Spinal cord (tissue), 10 donors: ENCODE data around the gene IP6K1. TPM values are rescaled to one million over a fixed set of nuclear protein-coding genes. Genes with fewer than 3 reads are reported as not detected.
A peak's percentile ranks its signal among the peaks of the same experiment; 100 is the strongest.
"Not testable (repeated sequence)": the region's sequence is repeated elsewhere in the genome, so short reads cannot be mapped to it uniquely, and the experiment has no call there.

Experiments
- DNase-seq, 6 donors: peaks; one replicate each; pipeline versions ENCODE4 v3.0.0 to v3.0.0-alpha.2; 2013 to 2015; ENCODE audit warnings: low spot score in 6 of 6, low read depth in 4 of 6
- H3K27ac ChIP-seq: one replicate; pipeline ENCODE4 v1.5.1; 2013; ENCODE audit warnings: low read depth, low read length, control low read depth
- H3K27me3 ChIP-seq: one replicate; pipeline ENCODE4 v1.6.1; 2013; ENCODE audit warnings: low read length; ENCODE audit not compliant: control insufficient read depth, insufficient read depth
- H3K36me3 ChIP-seq: one replicate; pipeline ENCODE4 v1.6.1; 2013; ENCODE audit warnings: low read length; ENCODE audit not compliant: control insufficient read depth, insufficient read depth
- H3K4me1 ChIP-seq: one replicate; pipeline ENCODE4 v1.6.1; 2013; ENCODE audit warnings: low read length; ENCODE audit not compliant: control insufficient read depth, insufficient read depth
- H3K4me3 ChIP-seq: one replicate; pipeline ENCODE4 v1.5.1; 2013; ENCODE audit warnings: low read depth, low read length, control low read depth
- H3K9me3 ChIP-seq: one replicate; pipeline ENCODE4 v1.6.1; 2013; ENCODE audit warnings: low read length; ENCODE audit not compliant: control insufficient read depth, insufficient read depth
- WGBS: methylation state at CpG from one replicate; pipeline ENCODE4 v1.1.5; 2013; ENCODE audit warnings: missing lambda C conversion rate; ENCODE audit not compliant: insufficient coverage; 5-methylcytosine and 5-hydroxymethylcytosine counted together
- polyA plus RNA-seq, 2 donors: library from polyadenylated mRNA; unstranded; fragments of 120-200 nt; gene quantifications; one replicate each; pipeline ENCODE4 v1.2.1, GENCODE V29; 2013; ENCODE audit not compliant: insufficient read length in 2 of 2
- total RNA-seq, 2 donors: library from RNA; depleted of rRNA in 1 of 2; stranded (reverse); fragments of 120-200 nt in 1 of 2; fragments of >200 nt in 1 of 2; gene quantifications; one replicate each; pipeline versions ENCODE4 v1.2.3 to v1.2.4, GENCODE V29; 2013 to 2014
- donor health status: healthy.

The IP6K1 gene
- total and polyA plus RNA-seq, 4 donors, result 30.2 to 65.9 (median 52.4) TPM

DNA sequence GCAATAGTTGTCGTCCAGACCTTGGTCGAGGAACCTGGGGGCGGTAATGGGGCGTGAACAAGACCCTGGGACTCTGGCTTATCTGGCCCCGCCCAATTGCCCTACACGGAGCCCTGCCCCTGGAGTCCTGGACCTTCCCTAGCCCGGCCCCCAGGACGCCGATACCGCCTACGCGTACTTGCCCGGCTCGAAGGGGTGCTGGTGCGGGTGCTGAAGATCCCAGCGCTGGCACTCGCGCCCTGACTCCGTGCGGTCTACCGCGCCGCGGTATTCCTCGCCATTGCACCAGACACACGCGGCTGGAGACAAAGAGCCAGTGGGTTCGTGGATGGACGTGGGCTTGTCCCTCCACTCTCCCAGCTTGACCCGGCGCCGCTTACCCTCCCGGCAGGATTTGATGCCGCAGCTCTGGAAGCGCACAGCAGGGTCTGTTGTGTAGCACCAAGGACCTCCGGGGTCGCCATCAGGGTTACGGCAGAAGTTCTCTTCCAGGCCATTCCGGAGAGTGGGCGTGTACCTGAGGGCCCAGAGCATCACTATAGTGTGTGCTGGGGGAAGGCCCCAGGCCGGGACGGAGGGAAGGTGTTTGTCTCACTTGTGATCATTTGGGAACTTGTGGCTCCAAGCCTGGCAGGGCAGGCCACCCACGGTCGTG is 99.4 kb downstream of the IP6K1 start:
- 7% methylated on average over 41 of the region's 44 CpGs for WGBS

DNA sequence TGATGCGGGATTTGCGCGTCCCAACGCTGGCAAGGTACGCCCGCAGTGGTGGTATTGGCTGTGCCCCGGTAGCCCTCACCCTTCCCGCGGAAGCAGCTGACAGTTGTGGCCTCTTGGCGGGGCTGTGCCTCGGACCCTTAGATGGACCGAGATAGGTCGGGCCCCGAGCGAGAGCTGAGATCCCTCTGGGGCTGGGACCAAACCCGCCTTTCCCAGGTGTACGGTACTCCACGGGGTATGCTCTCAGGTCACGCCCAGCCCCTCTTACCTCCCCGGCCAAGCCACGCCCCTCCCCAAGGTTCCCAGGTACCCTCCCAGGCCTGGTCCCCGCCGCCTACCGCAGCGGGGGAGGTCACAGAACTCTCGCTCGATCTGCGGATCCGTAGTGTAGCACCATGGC is 100.0 kb downstream of the IP6K1 start:
- peaks cover 48% of the 10 kb centered on the region for H3K4me1 ChIP-seq
- WGBS, result 2% methylated on average over 16 of the region's 29 CpGs
- not testable (repeated sequence) for H3K27ac ChIP-seq, H3K9me3 ChIP-seq, H3K27me3 ChIP-seq
- DNase-seq, result peak in 1 of 6 donors; percentile 18
- H3K36me3 ChIP-seq, result peaks cover 40% of the 10 kb centered on the region
- H3K4me3 ChIP-seq, result peak overlapping the region; percentile 33

More for the DNA sequence above, 99.4 kb downstream of the IP6K1 start:
- H3K27ac ChIP-seq, H3K27me3 ChIP-seq, H3K9me3 ChIP-seq: not testable (repeated sequence)
- peaks cover 35% of the 10 kb centered on the region for H3K36me3 ChIP-seq
- peak overlapping the region; percentile 33 for H3K4me3 ChIP-seq
- DNase-seq, result peak in 2 of 6 donors; percentile 54 to 77
- H3K4me1 ChIP-seq, result peaks cover 51% of the 10 kb centered on the region

DNA sequence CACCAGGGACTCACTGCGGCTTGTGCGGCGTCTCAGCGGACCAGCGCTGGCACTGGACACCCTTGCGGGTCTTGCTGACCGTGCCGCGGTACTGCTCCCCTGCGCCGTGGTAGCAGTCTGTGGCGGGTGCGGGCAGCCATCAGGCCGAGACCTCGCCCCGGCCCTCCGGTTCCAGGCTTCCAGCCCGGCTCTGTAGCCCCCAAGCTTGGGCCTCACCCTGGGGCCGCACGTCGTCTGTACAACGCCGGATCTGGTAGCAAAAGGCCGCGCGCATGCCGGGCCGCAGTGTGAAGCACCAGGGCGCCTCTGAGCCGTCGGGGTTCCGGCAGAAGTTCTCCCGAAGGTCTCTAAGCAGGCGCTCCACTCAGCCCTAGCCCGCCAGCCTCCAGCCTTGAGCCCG is 100.5 kb downstream of the IP6K1 start:
- not testable (repeated sequence) for DNase-seq, H3K9me3 ChIP-seq, H3K27me3 ChIP-seq, H3K4me3 ChIP-seq, H3K27ac ChIP-seq
- peaks cover 42% of the 10 kb centered on the region for H3K36me3 ChIP-seq
- WGBS, result 13% methylated on average over 30 of the region's 36 CpGs
- H3K4me1 ChIP-seq, result peaks cover 43% of the 10 kb centered on the region

DNA sequence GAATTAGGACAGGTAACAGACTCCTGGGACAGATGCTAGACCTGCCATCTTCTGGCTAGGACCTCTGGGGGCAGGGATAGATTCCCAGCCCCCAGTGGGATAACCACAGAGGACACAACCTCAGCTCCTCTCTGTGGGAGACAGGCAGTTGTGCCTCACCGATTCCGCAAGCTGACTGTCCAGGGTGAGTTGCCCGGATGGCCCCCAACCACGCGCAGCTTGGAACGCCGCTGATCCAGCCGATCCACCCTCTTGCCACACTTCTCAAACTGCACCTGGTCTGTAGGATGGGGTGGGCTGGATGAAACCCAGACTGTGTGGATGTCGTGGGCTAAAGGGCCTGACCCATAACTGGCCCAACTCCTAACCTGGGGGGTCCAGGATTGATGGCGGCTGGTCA is 101.2 kb downstream of the IP6K1 start:
- peaks cover 50% of the 10 kb centered on the region for H3K36me3 ChIP-seq
- not testable (repeated sequence) for H3K27me3 ChIP-seq, H3K9me3 ChIP-seq

DNA sequence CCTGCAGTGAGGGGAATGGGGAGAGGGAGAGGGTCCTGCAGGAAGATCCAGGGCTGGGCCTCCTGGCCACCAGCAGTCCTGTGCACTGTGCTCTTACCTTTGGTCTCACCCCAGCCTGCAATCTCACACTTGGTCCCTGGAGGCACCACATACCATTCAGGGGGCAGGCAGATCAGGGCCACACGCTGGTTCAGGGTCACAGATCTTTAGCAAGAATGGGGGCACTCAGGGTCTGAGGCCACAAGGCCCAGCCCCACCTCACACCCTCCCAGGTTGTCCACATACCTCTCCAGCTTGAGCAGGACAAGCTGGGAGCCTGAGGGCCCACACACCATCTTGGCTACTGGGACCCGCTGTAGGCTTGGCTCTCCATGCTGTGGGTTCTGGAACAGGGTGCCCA is 101.9 kb downstream of the IP6K1 start:
- H3K4me1 ChIP-seq, result peaks cover 33% of the 10 kb centered on the region
- 91% methylated on average over 1 of the region's 2 CpGs for WGBS
- not testable (repeated sequence) for H3K27me3 ChIP-seq, H3K27ac ChIP-seq, H3K9me3 ChIP-seq, H3K4me3 ChIP-seq, DNase-seq
- H3K36me3 ChIP-seq, result peaks cover 56% of the 10 kb centered on the region

More for the DNA sequence above, 101.2 kb downstream of the IP6K1 start:
- WGBS, result 92% methylated on average over 4 of the region's 10 CpGs
- not testable (repeated sequence) for H3K4me3 ChIP-seq, DNase-seq, H3K27ac ChIP-seq
- peaks cover 36% of the 10 kb centered on the region for H3K4me1 ChIP-seq

DNA sequence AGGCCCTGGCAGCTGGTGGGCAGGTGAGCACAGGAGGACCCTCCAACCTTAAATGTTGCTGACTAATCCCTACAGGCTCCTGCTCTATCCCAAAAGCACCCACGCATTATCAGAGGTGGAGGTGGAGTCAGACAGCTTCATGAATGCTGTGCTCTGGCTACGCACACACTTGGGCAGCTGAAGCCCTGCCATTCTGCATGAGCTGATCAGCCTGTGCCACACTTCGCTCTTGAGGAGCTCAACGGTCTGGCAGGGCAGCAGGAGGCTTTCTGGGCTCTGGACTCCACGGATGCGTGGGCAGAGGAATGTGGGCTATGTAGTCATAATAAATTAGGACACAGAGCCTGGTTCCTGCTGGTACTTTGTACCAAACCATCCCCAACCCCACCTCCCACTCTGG is 103.2 kb downstream of the IP6K1 start:
- Histone ChIP-seq H3K27ac (no peak overlapping the region), H3K36me3 (peaks cover 69% of the 10 kb centered on the region), H3K27me3 (no peaks in the 10 kb centered on the region), H3K4me1 (peaks cover 21% of the 10 kb centered on the region), H3K4me3 (no peak overlapping the region), H3K9me3 (no peaks in the 10 kb centered on the region)
- 94% methylated on average over 2 of the region's 6 CpGs for WGBS
- no peak for DNase-seq

DNA sequence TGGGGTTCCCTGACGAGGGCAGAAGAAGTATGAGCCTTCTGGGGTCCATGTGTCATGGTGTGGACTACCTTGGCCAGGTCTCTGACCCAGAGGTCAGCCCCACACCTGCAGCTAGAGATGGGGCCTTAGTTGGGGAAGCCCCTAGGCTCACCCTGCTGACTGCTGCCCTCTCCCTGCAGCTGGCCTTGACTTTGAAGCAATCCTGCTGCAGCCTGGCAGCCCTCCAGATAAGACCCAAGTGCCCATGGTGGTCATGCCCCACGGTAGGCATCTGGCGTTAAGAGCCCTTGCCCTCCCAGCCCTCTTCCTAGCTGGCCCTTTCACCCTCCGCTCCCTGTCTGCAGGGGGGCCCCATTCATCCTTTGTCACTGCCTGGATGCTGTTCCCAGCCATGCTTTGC is 104.8 kb downstream of the IP6K1 start:
- Histone ChIP-seq H3K4me3 (no peak overlapping the region), H3K36me3 (peaks cover 85% of the 10 kb centered on the region), H3K27ac (no peak overlapping the region), H3K9me3 (no peaks in the 10 kb centered on the region), H3K4me1 (peaks cover 10% of the 10 kb centered on the region), H3K27me3 (no peaks in the 10 kb centered on the region)
- 85% methylated on average over 4 of the region's 4 CpGs for WGBS
- DNase-seq, result no peak

DNA sequence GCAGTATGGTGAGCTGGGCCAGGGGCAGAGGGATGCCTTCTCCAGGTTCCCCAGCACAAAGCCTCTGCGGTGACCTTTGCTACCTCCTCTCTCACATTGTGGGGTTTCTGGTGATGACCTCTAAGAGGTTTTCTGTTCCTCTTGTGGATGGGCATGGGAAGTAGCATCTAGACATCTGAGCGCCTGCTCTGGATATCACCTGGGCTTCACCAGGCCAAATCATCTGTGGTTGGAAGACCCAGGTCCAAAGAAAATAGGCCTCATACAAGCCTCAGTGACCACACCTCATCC is 105.2 kb downstream of the IP6K1 start:
- Histone ChIP-seq H3K27me3 (no peaks in the 10 kb centered on the region), H3K36me3 (peaks cover 89% of the 10 kb centered on the region), H3K4me1 (peaks cover 10% of the 10 kb centered on the region), H3K27ac (no peak overlapping the region), H3K9me3 (no peaks in the 10 kb centered on the region), H3K4me3 (no peak overlapping the region)
- 80% methylated on average over 1 of the region's 2 CpGs for WGBS
- no peak for DNase-seq

DNA sequence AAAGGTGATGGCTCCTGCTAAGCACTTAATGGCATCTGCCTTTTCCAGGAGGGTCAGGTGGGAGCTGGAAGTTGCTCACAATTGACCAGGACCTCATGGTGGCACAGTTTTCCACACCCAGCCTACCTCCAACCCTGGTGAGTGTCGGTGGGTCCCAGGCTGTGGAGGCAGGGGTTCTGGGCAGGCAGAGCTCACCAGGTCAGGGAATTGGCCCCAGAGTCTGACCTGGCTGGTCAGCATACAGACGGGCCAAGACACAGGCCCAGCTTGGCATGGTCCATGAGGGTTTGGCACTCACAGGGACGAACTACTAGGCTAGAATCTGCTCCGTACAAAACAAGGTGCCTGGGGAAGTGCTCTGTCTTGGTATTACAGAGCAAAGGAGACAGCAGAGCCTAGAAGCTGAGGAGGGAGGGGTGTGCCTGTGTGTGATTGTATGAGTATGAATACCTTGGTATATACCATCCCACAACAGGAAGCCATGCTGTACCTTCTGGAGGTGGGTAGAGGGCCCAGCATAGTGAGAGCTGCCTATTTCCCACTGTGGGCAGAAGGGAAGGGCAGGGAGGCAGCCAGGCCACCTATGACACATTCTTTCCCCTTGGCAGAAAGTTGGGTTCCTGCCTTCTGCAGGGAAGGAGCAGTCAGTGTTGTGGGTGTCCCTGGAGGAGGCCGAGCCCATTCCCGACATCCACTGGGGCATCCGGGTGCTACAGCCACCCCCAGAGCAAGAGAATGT is 105.7 kb downstream of the IP6K1 start:
- H3K36me3 ChIP-seq, result peaks cover 94% of the 10 kb centered on the region

DNA sequence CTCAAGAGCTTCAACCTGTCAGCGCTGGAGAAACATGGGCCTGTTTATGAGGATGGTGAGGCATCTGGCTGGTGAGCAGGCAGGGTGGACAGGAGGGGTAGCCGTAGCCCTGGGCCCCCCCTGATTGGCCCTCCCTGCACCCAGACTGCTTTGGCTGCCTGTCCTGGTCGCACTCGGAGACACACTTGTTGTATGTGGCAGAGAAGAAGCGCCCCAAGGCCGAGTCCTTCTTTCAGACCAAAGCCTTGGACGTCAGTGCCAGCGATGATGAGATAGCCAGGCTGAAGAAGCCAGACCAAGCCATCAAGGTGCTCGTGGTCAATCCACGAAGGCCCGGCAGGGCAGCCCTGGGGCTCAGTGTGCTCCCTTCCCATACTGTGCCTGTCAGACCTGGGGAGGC is 110.4 kb downstream of the IP6K1 start:
- peaks cover 59% of the 10 kb centered on the region for H3K36me3 ChIP-seq
- H3K27ac ChIP-seq, result no peak overlapping the region
- no peaks in the 10 kb centered on the region for H3K27me3 ChIP-seq
- H3K4me1 ChIP-seq, result peaks cover 31% of the 10 kb centered on the region
- H3K4me3 ChIP-seq, result no peak overlapping the region
- 96% methylated on average over 11 of the region's 11 CpGs for WGBS
- DNase-seq, result no peak
- H3K9me3 ChIP-seq, result no peaks in the 10 kb centered on the region

More for the DNA sequence above, 105.7 kb downstream of the IP6K1 start:
- H3K4me1 ChIP-seq, result peaks cover 12% of the 10 kb centered on the region
- no peak overlapping the region for H3K27ac ChIP-seq
- DNase-seq, result no peak
- WGBS, result 89% methylated on average over 7 of the region's 7 CpGs
- H3K4me3 ChIP-seq, result no peak overlapping the region
- no peaks in the 10 kb centered on the region for H3K27me3 ChIP-seq
- H3K9me3 ChIP-seq, result no peaks in the 10 kb centered on the region
